Umbilical cord (tissue), 2 donors: Measurements from ENCODE around the gene RPS25. TPM values are rescaled to one million over a fixed set of nuclear protein-coding genes. Genes with fewer than 3 reads are reported as not detected.
A peak's percentile ranks its signal among the peaks of the same experiment; 100 is the strongest.
"Not testable (repeated sequence)": the region's sequence is repeated elsewhere in the genome, so short reads cannot be mapped to it uniquely, and the experiment has no call there.

Experiments
- DNase-seq: peaks from one replicate; pipeline ENCODE4 v3.0.0-alpha.2; 2015; ENCODE audit warnings: low spot score
- total RNA-seq: library from RNA; depleted of rRNA; stranded (reverse); fragments of >200 nt; gene quantifications from one replicate; pipeline ENCODE4 v1.2.3, GENCODE V29; 2014; ENCODE audit warnings: low replicate concordance; ENCODE audit not compliant: insufficient read depth

The RPS25 gene
- total RNA-seq, 1 donor from 2014 or later = 2,427 TPM

DNA sequence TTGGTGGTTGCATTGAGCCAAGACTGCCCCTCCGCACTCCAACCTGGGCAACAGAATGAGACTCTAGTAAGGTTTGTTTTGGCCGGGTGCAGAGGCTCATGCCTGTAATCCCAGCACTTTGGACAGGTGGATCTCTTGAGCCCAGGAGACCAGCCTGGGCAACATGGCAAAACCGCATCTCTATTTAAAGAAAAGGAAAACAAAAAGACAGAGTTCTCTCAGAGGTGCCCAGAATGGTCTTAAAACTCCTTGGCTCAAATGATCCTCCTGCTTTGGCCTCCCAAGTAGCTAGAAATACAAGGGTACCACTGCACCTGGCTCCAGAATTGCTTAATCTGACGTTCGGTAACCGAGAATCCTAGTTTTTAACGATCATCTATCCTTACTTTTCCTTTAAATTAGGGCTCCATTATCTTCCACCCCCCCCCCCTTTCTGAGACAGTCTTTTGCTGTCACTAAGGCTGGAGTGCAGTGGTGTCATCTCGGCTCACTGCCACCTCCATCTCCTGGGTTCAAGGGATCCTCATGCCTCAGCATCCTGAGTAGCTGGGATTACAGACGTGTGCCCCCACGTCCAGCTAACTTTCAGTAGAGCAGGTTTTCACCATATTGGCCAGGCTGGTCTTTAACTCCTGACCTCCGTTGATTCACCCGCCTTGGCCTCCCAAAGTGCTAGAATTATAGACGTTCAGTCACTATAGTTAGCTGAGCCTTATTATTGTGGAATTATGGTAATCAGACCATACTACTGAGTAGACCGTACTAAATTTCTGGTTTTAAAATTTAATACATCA lies 1.7 kb downstream of the RPS25 start:
- no peak for DNase-seq

- DNase-seq = no peak
Observed at GRCh38 chr11:119015054-119015611, 3.0 kb downstream of the RPS25 start.

GRCh38 chr11:119014209-119014924 lies 3.8 kb downstream of the RPS25 start:
- DNase-seq = no peak

DNA sequence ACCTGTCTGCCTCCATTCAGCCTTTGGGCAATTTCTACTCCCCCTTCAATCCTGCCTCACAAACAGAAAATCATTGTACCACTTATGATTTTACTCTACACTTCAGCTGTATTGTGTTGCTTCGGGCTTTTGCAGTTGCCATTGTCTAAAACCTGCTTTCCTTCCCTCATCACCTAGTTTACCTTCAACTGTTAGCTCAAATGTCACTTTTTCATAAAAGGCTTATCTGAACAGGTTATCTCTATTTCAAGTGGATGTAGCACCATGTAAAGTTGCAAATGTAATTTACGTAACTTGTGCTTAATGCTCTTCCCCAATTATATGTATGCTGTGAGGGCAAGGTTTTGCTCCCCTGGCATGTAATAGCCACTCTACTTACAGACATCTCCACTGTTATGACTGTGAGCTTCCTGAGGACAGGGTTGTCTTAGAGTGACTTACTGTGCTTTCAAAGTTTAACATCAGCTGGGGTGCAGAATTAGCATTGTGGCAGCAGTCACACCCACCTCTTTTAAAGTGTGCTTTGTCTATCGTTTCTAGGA lies 5.4 kb downstream of the RPS25 start:
- no peak for DNase-seq

- DNase-seq = no peak
Observed at GRCh38 chr11:119011476-119012053, 6.6 kb downstream of the RPS25 start.

DNA sequence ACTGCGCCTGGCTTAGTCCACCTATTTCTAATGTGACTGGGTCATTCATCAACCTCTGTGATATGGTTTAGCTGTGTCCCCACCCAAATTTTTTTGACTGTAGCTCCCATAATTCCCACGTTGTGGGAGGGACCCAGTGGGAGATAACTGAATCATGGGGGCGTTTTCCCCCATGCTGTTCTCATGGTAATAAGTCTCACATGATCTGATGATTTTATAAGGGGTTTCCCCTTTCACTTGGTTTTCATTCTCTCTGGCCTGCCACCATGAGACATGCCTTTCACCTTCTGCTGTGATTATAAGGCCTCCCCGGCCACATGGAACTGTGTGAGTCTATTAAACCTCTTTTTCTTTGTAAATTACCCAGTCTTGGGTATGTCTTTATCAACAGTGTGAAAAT lies 11.5 kb downstream of the RPS25 start:
- no peak for DNase-seq

- DNase-seq = no peak
Observed at GRCh38 chr11:119000906-119001305, 17.2 kb downstream of the RPS25 start.

DNA sequence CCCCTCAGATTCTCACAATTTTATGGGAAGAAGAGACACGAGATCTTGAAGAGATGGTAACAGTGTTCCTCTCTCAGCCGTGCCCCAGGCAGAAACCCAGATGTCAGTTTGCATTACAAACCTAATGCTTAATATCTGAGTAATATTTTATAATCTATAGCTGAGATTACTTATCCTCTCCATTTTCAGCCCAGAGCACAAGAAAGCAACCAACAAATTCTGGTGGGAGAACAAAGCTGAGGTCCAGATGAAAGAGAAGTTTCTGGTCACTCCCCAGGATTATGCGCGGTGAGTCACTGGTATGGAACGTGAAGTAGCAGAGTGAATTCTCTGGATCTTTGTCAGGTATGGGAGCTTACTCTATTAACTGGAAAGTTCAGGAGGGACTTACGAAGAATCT lies 19.3 kb downstream of the RPS25 start:
- peak; percentile 50 for DNase-seq

GRCh38 chr11:118998388-118998717 lies 19.8 kb downstream of the RPS25 start:
- DNase-seq = no peak

DNA sequence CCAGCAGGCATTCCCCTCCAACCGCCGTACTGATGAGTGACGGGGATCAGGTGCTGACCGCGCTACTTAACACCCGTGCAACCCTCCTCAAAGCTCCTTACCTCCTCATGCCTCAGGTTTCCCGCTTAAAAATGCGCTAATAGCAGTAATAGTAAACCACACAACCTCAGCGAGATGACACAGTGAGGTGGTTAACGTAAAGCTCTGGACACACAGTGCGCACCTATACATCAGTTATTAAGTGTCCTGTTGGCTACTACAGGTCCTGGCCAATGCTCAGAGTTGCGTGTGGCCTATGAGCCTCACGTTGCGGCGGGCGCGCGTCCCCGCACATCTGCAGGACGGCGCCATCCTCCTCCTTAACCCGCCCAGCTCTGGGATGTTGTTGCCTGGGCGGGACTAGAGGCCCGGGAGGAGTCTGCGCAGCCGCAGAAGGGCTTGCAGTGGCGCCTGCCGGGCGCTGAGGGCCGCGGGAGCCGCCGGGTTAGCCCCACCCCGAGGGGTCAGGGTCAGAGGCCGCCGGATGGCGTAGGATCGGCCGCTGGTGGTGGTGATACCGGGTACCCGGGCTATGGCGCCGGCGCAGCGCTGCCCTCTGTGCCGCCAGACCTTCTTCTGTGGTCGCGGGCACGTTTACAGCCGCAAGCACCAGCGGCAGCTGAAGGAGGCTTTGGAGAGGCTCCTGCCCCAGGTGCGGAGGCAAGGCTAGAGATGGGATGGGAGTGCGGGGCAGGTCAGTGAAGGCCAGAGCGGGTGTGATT lies 20.3 kb downstream of the RPS25 start, which contains the start of gene CENATAC:
CENATAC (plus strand) TSS at position 512 of the 761 bp plus-strand sequence; CDS start at position 572, 60 bp downstream.
- DNase-seq = peak; percentile 96

DNA sequence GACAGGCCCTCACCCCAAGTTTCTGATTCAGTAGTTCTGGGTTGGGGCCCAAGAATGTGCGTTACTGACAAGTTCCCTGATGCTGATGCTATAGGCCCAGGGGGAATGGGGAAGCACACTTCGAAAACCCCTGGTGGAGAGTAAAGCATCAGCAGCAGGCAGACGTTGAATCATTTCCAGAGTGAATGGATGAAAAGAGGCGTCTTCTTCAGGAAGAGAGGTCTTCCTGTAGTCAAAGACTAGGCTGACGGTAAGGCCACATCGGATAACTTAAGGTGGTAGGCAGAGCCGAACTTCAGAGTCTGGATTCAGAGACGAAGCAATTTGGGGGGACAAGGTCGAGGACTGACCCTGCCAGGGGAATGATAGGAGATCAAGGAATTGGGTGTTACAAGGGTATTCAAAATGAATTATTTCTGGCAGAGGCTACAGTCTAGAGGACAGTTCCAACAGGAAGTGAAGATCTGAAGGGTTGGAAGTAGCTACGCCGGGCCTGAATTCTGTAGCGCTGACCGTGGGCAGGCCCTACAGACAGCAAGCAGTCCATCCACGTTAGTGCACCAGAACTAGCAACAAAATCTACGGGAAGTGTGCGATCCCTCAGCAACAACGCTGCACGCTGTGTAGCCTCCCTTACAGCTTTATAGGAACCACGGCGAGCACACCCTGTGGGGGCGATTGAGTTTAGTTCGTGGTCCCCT lies 21.1 kb downstream of the RPS25 start:
- peak; percentile 35 for DNase-seq

DNA sequence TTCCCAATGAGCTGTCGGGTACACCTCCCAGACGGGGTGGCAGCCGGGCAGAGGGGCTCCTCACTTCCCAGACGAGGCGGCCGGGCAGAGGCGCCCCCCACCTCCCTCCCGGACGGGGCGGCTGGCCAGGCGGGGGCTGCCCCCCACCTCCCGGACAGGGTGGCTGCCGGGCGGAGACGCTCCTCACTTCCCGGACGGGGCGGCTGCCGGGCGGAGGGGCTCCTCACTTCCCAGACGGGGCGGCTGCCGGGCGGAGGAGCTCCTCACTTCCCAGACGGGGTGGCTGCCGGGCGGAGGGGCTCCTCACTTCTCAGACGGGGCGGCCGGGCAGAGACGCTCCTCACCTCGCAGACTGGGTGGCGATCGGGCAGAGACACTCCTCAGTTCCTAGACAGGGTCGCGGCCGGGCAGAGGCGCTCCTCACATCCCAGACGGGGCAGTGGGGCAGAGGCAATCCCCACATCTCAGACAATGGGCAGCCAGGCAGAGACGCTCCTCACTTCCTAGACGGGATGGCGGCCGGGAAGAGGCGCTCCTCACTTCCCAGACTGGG lies 26.6 kb downstream of the RPS25 start:
- DNase-seq = not testable (repeated sequence)

- DNase-seq = peak; percentile 36
Observed at GRCh38 chr11:118988280-118988679, 29.9 kb downstream of the RPS25 start.

DNA sequence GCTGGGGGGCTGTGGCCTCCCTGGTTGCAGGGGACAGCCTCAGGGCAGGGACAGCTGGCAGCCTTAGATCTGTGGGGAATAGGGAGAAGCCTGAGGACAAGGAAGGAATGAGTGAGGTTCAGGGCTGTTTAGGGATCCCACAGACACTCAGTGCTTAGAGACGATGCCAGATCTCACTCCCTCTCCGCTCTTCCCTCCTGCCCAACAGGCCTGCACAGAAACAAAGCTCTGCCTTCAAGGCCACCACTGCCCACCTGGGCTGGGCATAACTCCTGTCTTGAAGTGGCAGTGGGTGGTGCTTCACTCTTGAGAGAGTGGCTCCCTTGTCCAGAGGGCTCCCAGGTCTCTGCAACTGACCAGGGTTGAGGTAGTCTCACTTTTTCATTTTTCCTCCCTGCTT lies 33.3 kb downstream of the RPS25 start:
- no peak for DNase-seq

DNA sequence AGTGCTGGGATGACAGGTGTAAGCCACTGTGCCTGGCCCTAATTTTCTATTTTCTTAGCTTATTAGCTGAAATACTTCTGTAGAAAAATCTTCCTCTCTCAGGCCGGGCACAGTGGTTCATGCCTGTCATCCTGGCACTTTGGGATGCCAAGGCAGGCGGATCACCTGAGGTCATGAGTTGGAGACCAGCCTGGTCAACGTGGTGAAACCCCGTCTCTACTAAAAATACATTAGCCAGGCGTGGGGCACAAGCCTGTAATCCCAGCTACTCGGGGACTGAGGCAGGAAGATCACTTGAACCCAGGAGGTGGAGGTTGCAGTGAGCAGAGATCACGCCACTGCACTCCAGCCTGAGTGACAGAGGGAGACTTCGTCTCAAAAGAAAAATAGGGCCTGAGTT lies 33.8 kb downstream of the RPS25 start:
- not testable (repeated sequence) for DNase-seq

- peak; percentile 74 for DNase-seq
Observed at GRCh38 chr11:118980191-118980881, 37.8 kb downstream of the RPS25 start.

DNA sequence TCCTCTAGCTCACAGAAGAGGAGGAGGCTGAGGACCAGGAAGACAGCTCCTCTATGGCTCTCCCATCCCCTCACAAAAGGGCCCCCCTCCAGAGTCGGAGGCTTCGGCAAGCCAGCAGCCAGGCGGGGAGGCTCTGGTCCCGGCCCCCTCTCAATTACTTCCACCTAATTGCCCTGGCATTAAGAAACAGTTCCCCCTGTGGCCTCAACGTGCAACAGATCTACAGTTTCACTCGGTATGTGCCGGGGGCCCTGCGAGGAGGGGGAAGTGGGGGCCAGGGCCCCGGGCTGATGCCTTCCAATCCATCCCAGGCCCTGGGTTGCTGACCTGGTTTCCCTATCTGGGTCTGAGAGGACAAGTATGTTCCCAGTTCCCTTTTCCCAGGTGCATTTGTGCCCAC lies 38.7 kb downstream of the RPS25 start:
- no peak for DNase-seq

- DNase-seq = no peak
Observed at GRCh38 chr11:118975771-118976709, 42.1 kb downstream of the RPS25 start.

GRCh38 chr11:118973985-118974384 lies 44.2 kb downstream of the RPS25 start:
- no peak for DNase-seq
